GM18867 (cell line): ENCODE data around the gene PTPRD.
A peak's percentile ranks its signal among the peaks of the same experiment; 100 is the strongest.

Source experiments
- ATAC-seq: cut with Tn5 transposase; IDR thresholded peaks from one replicate; pipeline ENCODE4 v1.9.1; 2021; ENCODE audit warnings: mild to moderate bottlenecking, moderate library complexity; ENCODE audit not compliant: unreplicated experiment

PTPRD gene

DNA sequence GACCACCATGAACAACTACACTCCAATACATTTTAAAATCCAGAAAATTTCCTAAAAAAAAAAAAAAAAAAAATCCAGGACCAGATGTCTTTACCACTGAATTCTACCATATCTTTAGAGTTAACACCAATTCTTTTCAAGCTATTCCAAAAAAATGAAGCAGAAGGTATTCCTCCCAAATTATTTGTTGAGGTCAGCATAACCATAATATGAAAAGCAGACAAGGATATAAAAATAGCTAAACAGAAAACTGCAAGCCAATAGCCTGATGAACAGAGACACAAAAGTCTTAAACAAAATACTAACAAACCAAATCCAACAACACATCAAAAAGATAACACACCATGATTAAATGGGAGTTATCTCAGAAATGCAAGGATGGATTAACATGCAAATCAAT lies 695.4 kb downstream of the PTPRD start:
- ATAC-seq: no peak

DNA sequence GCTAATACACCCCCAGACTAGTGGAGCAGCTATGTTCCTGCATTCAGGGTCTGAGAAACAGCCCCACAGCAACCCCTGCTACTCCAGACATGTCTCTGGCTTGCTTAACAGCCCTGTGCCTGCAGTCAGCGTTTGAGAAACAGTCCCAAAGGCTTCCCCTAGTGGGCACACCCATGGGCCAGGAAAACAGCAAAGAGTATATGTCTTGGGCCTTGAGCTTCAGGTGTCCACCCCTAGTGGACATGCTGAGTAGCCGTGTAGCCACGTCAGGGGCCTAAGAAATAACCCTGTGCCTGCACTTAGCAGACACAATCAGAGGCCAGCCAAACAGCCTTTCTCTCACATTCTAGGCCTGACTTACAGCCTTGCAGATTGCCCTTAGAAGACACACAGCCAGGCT lies 698.6 kb downstream of the PTPRD start:
- ATAC-seq: no peak

DNA sequence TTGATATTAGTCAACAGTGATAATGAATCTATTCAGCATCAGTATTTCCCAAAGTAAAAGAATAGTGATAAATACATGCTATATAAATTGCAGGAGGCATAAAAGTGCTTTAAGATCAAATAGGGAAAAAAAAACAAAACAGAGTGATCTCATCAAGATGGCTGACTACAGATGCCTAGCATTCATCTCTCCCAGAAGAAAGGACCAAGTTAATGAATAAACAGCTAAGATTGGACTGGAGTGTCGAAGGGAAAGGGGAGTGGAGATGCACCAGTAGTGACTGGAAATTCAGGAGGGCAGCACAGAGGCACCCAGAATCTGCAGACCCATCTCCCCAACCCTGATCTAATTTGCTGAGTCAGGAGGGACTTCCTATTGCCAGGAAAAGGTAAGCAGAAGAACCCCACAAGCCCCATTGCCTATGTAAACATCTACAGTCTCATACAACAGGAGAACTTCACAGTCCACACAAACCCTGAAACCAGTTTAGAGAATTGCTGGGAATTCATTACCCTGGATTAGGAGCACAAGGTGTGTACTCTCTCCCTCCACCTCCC lies 699.4 kb downstream of the PTPRD start:
- no peak for ATAC-seq

DNA sequence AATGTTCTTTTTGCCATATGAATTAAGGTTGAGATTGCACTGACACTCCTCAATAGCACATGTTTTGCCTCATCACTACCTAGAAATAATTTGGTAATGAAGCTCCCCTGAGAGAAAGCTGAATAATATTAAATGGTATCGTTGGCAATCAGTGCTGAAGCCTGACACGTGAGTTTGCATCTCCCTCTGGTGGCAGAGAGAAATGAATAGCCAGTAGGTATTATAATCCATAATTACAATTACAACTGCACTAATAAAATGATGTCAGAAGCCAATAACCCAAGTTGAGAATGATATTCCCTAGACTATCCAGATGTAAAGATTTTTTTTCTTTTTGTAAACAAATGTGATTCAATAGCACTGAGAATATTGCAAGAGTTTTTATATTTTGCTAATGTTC lies 700.3 kb downstream of the PTPRD start:
- peak; percentile 70 for ATAC-seq

DNA sequence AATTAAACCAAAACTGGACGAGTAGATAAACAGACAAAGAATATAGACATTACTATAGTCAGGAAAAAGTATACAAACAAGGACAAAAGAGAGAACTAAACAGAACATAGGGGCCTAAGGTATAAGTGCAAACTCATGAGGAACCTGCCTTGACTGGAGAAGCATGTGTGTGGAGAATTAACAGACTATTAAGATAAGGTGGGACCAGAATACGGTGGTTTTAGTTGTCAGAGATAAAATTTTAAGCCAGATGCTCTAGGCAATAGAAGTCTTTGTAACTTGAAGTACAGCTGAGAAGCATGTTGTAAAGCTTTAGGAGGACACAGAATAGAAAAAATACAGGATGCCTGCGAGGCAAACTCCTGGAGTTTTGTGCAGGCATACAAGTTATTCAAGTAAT lies 707.1 kb downstream of the PTPRD start:
- ATAC-seq: no peak

DNA sequence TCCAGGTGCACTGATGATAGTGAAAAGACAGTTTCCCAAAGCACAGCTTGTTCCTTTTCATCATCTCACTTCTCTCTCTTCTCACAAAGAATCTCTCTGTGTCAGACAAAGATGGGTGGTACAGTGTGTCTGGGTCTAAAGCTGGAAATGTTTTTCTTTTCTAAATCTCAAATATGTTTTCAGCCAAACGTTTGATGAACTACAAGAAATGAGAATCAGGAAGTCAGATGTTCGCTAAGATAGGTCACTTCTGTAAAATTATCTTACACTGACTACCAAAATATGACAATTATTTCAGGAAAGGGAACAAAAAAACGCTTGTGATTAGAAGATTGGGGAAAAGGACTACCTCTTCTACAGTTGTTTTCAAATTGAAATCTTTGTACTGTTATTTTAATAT lies 708.8 kb downstream of the PTPRD start:
- no peak for ATAC-seq

DNA sequence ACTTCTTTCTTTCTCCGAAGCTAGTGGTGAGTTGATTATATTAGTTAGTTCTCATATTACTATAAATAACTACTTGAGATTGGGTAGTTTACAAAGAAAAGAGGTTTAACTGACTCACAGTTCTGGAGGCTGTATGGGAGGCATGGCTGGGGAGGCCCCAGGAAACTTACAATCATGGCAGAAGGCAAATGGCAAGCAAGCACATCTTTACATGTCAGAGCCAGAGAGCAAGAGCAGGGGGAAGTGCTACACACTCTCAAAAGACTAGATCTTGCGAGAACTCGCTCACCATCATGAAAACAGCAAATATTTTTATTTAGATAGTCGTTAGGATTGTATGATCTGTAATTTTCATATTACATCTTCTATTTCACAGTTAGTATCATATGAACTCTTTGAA lies 711.2 kb downstream of the PTPRD start:
- ATAC-seq: no peak

DNA sequence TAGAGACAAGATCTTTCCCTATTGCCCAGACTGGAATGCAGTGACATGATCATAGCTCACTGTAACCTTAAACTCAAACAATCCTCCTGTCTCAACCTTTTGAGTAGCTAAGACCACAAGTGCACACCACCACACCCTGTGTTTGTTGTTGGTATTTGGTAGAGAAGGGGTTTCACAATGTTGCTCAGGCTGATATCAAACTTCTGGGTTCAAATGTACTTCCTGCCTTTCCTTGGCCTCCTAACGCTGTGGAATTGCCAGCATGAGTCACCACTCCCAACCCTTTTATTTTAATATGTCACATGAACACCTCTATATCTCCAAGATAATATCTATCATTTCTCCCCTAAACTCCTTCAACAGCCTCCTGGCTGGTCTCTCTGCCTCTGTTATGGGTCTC lies 719.0 kb downstream of the PTPRD start:
- ATAC-seq: no peak

DNA sequence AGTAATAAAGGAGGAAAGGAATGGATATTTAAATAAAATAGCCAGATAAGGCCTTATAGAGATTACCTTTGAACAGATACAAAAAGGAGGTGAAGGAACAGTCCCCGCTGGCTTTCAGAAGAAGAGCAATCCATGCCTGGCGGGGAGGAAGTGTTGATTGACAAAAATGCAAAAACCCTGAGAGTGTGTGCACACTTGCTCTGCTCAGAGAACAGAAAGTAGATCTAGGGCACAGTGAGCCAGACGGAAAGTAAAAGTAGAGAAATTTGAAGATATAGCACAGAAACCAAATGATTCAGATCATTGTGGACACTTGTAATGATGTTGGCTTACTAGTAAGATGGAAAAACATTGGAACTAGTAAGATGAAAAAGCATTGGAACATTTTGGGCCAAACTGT lies 720.6 kb downstream of the PTPRD start:
- peak; percentile 87 for ATAC-seq

DNA sequence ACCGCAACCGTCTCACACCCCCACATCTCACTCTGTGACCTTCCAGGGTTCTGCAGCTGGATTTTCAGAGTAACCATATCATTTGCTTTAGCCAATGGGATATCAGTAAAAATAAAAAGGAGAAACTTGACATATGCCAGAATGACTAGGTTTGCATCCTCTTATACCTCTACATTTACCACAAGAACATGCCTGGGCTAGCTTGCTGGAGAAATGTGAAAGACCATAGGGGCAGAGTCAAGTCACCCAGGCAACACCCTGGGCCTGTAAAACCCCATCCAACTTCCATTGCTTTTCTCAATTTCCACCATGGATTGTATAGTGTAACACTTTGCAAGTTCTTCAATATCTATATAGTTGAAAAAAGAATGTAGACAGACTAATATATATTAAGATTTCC lies 731.1 kb downstream of the PTPRD start:
- no peak for ATAC-seq

DNA sequence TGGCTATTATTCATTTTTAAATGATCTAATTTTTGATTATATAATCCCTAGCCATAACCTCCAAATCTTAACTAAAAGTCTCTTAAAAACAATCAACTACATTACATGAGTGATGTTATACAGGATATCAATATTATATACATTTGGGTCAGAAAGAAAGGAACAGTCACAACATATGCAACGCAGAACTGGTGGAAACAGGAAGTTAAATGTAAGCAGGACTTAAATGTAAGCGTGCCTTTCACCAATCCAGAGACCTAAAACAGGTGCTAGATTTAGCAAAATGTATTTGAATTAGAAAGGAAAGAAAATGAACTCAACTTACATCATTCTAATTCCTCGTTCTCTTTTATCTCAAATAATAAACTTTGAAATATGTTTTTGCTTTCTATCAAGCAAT lies 738.5 kb downstream of the PTPRD start:
- ATAC-seq: no peak

DNA sequence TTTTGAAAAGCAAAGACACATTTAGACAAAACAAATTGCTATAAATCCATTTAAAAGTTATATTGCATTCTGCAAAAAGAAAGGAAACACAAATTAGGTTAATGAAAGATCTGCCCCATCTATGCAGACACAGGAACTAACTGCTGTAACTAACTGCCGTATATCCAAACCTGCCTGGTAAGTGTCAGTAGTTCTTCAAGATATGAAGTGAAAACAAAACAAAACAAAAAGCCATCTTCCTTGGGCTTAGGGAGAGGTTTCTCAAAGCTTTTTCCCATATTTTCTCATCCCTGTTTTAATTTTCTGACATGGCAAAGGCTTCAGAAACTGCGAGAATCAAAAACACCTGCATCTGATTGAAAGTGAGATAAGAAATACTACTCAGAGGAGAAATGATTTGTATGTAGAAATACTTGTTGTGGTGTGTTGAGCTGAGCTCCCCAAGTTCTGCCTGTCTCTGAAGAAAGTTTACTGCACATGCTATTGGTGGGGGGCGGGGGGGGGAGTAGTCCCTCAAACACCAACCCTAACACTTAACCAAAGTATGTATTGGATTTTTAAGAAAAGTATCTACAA lies 750.5 kb downstream of the PTPRD start:
- ATAC-seq: no peak

DNA sequence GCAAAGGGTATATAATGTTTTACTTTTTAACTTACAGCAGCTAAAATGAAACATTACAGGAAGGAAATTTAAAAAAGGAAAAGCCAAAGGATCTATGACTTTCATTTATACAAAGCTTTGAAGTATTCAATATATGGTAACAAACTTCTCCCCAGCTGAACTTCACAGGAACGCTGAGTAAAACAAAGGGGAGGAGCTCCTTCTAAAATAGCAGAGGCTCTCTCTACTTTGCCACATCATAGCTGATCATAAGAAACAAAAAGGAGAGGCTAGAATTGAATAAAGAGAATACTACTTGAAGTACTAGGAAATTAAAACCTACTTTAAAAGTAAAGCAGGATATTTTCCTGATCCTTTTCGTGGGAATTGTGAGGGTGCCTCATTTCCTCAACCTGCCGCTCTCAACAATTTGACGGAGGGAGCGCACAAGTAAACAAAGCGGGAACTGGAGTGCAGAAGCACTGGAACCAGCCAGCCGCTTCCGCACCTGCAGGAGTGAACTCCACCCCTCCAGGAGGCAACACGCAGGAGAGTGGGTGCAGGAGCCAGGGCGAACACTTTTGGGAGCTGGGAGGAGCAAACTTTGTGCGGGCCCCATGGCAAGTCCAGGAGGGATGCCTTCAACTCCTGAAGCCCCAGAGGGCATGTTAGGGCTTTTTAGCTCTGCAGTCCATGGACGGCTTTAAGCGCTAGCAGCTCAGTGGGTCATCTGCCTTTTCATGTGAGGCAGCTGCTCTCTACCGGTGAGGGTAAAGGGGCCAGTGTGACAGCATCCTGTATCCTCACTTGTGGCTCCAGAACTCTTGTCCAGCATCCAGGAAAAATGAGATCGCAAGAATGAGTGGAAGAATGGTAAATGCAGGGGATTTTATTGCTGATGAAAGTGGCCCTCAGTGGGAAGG lies 757.4 kb downstream of the PTPRD start:
- no peak for ATAC-seq

DNA sequence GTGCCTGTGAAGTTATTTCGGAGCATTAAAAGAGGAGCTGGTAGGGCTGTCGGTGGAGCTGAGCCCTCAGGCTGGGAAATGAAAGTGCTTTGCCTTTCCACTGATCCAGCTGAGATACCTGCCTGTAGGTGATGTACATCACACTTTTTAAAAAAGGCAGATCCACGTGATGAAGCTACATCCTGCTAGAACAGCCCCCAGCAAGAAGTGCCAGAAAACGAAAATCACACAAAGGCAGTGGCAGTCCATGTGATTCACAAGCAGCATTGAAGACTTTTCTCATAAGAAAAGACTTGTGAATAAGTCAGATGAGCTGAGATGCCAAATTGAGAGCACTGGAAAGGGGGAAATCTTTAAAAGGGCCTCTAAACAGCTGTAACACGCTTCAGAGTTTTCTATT lies 765.1 kb downstream of the PTPRD start:
- peak; percentile 67 for ATAC-seq

DNA sequence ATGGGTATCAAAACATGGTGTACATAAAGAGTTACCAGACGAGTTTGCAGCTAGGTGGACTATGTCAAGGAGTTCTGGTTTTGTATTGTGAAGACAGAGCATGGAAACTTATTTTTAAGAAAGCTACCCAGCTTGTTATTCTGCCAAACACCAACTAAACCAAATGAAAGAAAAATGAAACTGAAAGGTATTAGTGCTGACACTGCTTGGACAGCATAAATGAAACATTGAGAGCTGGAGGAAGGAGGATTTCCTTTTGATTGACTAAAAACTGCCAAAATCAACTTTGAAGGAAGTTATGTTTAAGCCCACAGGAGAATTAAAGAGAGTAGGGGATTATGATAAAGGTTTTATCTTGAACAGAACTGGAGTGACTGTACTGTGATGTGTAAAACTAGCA lies 766.2 kb downstream of the PTPRD start:
- ATAC-seq: peak; percentile 87

DNA sequence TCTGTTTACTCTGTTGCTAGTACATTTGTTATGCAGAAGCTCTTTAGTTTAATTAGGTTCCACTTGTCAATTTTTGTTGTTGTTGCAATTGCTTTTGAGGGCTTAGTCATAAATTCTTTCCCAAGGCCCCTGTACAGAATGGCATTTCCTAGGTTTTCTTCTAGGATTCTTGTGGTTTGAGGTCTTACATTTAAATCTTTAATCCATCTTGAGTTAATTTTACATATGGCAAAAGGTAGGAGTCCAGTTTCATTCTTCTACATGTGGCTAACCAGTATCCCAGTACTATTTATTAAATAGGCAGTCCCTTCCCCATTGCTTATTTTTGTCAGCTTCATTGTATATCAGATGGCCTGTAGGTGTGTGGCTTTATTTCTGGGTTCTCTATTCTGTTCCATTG lies 792.4 kb downstream of the PTPRD start:
- ATAC-seq: no peak

DNA sequence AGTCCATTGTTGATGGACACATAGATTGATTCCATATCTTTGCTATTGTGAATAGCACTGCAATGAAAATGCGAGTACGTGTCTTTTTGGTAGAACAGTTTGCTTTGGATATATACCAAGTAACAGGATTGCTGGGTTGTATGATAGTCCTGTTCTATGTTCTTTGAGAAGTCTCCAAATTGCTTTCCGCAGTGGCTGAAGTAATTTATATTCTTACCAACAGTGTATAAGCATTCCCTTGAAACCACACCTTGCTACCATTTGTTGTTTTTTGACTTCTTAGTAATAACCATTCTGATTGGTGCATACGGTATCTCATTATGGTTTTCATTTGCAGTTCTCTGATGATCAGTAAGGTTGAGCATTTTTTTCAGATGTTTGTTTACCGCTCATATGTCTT lies 792.9 kb downstream of the PTPRD start:
- ATAC-seq: no peak

DNA sequence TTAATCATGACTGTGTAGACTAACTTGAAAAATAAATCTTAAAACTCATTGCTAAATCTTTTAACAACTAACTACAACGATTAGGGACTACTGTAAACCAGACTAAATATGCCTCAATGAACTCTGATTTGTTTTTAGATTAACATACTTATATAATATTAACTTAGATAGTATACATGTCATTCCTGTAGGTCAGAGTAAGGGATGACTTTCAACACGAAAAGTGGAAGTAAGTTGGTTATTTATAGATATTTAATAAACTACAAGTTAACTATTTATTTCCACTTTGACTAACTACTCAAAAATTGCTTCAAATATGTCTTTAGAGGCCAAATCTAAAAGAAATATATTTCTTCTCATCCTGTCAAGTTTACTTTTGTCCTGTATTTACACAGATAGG lies 795.6 kb downstream of the PTPRD start:
- ATAC-seq: no peak

DNA sequence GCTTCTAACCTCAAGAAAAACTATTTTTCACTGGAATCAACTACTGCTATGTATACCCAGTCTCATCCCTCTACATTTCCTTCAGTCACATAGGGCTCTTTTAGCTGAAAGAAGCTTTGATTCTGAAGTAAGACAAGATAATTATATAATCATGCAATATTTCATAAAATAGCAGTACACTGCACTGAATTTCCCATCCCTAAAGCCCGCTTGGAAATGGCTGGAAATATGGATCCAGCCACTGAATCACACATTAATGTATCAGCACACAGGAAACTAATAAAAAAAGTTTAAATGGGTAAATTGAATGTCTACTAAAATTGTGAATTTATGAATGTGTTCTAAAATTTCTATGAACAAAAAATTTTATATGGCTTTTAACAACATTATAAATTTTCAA lies 808.7 kb downstream of the PTPRD start:
- no peak for ATAC-seq

DNA sequence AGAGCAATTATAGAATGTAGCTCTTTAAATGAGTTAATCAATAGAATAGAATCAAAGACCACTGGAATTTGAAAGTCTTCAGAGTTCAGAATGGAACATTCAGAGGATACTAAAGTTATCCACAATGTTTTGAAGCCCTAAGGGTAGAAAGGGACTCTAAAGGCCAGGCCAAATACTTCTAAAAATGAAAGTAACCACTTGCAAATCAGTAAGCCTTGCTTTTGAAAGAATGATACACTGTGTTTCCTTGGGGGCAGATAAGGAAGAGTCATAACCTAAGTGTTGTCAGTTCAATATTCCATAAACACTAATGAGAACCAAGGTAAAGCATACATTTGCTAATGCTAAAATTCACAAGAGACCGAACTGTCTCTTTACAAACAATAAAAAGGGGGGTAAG lies 813.5 kb downstream of the PTPRD start:
- no peak for ATAC-seq

DNA sequence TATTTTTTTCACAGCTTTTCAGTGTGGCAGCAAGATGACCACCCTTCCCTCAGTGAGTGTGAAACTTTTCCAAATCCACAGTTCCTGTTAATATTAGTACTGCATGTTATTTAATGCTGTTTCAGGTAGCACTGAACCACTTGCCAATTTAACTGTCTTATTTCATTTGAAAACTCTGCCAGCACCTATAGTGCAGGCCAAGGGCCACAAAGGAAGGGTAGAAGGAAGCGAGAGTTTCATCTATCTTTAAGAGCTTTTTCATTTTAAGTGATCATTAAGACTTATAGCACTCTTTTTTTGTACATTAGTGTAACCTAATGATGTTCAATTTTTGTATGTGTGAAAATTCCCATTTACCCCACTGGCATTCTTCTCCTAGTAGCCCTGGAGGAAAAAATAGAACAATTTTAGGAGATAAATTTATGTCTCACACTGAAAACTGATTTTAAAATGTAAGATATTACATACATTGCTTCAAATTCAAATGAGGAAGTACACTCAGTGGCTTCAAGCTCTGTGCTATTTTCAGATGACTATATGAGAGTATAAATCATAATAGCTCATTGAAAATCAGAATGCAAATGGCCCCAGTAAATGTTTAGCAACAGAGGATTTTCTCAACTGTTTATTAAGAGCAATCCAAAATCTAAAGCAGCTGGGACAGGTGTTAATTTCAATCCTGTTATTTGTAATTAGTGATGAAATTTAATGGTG lies 820.5 kb downstream of the PTPRD start:
- peak; percentile 54 for ATAC-seq

DNA sequence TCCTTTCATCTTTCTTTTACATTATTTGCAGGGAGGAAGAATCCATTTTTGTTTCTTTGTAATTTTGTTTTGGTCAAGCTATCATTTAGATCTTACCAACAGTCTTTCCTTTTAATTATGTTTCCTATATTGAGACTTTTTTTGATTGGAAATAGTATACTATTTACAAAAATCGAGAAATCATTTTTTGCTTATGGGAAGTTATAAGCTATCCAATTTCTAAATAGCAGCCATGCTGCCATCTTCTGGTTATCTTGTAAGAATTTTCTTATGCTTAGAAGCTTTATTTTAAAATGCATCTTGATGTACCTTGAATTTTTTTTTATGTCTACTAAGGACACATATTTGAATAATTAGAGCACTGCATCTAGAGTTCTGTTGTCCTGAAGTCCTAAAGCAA lies 821.2 kb downstream of the PTPRD start:
- ATAC-seq: no peak
